Measurements from ENCODE around the gene TXK.

The TXK gene

GRCh38 chr4:48049483-48049882, 84.6 kb downstream of the TXK start:
- no peak for DNase-seq (ENCODE audit: low spot score)

GRCh38 chr4:48047896-48048295, 86.2 kb downstream of the TXK start:
- DNase-seq (ENCODE audit: low spot score): no peak

DNA sequence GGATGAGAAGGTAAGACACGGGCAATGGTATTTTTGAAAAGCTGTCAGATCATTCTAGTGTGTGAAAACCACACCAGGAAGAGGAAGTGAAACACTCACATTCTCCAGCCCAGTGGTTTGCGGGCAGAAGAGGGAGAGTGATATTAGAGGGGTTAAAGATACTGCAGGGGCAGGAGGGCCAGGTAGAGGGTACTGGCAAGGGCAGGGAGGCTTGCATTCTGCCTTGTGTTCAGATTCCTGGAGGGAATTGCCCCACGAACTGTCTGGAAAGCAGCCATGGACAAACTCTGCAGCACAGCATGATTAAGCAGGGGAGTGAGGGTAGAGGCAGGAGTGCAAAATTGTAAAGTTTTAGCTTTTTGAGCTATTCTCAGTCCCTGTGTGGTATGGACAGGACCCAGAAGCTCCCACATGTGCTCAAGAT, 86.6 kb downstream of the TXK start:
- no peak for DNase-seq (ENCODE audit: low spot score)

- no peak for DNase-seq (ENCODE audit: low spot score)
Measured at GRCh38 chr4:48046059-48046458, 88.0 kb downstream of the TXK start.

GRCh38 chr4:48044298-48044697, 89.8 kb downstream of the TXK start:
- DNase-seq (ENCODE audit: low spot score): no peak

GRCh38 chr4:48043504-48043903, 90.5 kb downstream of the TXK start:
- DNase-seq (ENCODE audit: low spot score): no peak

DNA sequence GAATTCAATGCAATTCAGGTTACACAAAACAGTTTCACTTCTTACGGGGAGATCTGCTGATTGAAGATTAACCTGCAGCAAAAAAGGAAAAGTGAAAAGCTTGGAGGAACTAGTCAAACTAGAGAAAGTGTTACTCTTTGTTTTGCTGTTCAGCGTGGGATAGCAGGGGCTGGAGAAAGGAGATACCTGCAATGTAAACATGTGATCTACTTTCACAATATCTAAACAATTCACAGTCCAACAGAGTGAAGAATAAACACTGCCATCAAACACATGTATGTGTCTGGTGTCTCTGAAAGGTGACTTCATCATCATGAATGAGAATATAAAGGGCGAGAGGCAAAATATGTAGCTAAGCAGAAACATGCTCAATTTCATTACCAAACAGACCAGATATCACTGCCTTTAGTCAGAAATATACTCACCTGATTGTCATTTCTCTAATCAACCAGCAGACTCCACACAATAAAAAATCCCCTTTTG, 91.0 kb downstream of the TXK start:
- no peak for DNase-seq (ENCODE audit: low spot score)

DNA sequence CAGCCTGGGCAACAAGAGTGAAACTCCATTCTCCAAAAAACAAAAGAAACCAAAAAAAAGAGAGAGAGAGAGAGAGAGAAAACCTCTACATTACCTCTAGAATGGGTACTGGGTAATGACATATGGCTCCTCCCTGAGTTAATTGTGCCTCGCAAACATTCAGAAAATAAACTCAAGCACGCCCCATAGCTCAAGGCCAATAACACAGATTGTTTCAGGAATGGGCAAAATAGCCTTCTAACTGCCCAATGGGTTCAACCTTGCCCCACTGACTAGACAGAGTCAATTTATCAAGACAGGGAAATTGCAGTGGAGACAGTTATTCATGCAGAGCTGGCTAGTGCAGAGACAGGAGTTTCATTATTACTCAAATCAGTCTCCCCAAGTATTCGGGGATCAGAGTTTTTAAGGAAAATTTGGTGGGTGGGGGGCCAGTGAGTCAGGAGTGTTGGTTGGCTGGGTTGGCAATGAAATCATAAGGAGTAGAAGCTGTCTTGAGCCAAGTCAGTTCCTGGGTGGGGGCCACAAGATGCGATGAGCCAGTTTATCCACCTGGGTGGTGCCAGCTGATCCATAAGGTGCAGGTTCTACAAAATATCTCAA, 92.4 kb downstream of the TXK start:
- DNase-seq (ENCODE audit: low spot score): no peak

DNA sequence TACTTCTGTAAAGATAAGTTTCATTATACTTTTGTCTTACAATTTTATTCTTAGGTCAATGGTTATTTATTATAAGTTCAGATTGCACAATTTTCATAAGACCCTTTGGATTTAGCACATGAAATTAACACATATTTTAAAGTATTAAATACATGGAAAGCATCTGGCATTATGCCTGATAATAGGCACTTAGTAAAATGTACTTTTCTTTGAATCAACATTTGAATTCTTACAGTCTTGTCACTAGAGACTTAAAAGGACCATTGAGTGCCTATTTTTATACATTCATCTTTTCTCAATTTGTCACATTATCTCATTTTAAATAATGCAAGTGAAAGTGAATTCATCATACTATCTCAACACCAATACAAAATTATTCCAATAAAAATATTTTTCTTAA, 94.5 kb downstream of the TXK start:
- DNase-seq (ENCODE audit: low spot score): no peak

DNA sequence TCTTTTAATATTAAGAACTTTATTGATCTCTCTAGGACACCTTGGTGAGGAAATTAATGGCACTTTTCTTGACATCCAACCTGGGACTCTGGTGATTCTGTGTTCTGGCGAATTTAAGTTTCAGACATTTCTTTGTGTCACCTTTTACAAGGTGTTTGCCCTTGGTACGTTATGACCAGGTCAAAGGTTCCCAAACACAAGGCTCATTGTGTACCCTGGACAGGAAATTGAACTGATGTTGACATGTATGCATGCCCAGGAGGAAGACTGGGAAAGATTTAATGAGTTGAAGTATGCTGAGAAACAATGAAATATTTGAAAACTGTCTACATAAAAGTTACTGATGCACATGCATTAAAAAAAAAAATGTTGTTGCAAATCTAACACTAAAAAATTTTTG, 95.4 kb downstream of the TXK start:
- DNase-seq (ENCODE audit: low spot score): no peak

DNA sequence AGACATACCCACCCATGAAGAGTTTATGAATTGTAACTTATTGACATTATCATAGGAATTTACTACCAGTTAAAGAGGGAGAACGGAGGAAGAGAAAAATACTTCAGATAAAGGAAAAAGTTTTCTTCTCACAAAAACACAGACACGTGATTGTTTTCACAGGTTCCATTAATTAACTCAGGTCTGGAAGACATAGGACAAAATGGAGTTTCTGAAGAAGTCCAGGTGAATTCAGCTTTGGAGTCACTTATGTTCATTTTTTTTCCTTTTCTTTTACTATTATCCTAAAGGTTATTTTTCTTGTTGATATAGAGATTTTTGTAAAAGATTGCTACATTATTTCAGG, 97.0 kb downstream of the TXK start:
- DNase-seq (ENCODE audit: low spot score): no peak

DNA sequence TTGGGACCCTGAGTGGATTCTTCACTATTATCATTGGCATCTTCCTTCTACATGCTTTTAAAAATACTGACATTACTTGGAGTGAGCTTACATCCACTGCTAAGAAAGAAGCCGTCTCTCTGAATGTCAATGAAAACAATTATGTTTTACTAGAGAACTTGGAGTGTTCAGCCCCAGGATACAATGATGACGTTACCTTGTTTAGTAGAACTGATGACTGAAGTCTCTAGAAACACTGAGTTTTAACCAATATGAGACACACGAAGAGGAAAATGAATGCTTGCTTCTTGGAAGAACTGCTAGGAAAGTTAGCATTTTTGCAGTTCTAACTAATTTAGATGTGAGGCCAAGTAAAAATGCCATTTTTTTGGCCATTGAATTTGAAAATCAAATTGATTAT, 98.1 kb downstream of the TXK start:
- no peak for DNase-seq (ENCODE audit: low spot score)

DNA sequence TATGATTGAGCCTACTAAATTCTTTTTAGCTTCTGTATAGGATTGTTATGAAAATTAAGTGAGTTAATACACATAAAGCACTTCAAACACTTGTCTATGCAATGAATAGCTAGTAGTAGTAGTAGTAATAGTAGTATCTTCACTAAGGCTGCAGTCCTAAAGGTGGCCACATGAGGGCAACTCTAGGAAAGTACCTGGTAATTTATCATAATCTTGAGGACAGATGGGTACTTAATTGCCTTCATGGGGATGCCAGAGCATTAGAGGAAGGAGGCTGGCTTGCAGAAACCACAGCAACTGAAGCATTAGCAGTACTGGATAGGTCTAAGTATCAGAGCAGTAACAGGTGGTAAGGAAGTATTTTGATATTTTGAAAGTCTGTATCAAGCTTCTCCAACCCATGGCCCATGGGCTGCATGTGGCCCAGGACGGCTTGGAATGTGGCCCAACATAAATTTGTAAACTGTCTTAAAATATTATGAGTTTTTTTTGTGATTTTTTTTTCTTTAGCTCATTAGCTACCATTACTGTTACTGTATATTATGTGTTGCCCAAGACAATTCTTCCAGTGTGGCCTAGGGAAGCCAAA, 100.1 kb downstream of the TXK start:
- DNase-seq (ENCODE audit: low spot score): peak; percentile 18

DNA sequence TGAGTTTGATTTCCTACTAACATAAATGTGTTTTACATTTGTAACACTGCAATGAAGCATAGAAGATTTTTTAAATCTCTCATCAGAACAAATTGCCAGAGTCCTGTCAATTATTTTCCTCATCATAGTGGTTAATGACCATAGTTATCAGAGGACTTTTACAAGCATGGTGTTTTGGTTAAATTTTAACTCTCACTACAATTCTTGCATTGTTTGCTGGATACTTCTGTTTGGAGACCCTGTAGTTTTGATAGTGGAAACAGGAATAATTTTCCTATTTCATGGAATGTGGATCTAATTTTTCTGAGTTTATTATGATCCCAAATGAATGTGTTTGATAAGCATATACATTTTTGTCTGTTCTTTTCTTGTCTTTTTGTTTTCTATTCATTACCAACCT, 100.6 kb downstream of the TXK start:
- no peak for DNase-seq (ENCODE audit: low spot score)

DNA sequence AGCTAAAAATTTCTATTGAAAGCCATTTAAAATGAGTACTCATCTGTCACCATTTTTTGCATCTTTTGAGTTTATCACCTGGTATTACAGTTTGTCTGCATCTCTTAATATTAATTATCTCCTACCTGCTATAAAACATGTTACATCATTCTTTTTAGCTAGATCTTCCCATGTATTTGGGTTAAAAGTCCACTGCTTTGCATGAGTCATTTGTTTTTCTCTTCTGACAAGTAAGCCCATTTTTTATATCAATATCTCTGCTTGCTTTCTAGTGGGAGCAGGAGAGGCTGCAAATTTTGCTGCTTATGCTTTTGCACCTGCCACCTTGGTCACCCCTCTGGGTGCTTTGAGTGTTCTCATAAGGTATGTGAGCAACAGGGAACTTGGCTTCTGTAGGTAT, 101.3 kb downstream of the TXK start:
- DNase-seq (ENCODE audit: low spot score): no peak

GRCh38 chr4:48031802-48032525, 102.1 kb downstream of the TXK start:
- no peak for DNase-seq (ENCODE audit: low spot score)

- no peak for DNase-seq (ENCODE audit: low spot score)
Measured at GRCh38 chr4:48030470-48030869, 103.6 kb downstream of the TXK start.

- DNase-seq (ENCODE audit: low spot score): no peak
Measured at GRCh38 chr4:48028696-48029095, 105.4 kb downstream of the TXK start.

- no peak for DNase-seq (ENCODE audit: low spot score)
Measured at GRCh38 chr4:48027653-48028052, 106.4 kb downstream of the TXK start.

- DNase-seq (ENCODE audit: low spot score): no peak
Measured at GRCh38 chr4:48025005-48025404, 109.0 kb downstream of the TXK start.

DNA sequence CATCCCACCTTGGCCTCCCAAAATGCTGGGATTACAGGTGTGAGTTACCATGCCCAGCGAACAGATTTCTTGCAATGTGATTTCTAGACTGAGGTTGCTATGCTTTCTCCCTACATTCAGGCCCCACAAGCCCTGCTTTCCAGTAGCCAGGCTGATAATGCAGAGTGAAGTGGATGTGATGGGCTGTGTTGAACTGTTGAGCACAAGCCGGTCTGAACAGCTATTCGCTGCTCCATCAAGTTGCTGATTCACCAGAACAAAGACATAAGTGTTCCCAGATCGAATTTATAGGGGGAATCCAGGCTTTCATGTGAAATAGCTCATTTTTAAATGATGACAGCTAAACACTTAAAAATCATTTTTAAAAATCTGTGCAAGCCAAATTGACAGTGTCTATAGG, 109.5 kb downstream of the TXK start:
- no peak for DNase-seq (ENCODE audit: low spot score)

DNA sequence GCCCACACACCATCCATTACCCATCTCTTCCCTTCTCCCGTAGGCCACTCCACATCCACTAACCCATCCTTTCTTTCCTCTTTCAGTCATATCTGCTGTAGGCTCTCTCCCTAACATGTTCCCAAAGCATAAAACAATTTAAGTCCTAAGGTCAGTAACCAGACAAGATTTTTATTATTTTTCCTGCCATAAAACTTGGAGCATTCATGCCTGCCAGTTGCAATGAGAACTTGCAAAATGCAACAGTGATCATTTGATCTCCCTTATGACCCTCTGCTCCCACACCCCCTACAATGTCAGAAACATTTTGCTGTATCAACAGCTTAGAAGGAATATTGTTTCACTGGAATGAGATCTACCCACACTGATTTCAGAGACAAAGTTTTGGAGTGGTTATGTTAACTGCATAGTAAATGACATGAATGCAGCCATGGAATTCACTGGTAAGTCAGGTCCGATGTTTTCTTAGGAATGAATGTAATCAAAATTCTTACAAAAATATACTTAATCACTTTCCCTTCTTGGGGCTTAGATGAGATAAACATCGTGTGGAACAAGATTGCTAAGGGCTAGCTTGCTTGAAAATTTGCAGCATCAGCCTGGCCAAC, 111.8 kb downstream of the TXK start:
- no peak for DNase-seq (ENCODE audit: low spot score)

DNA sequence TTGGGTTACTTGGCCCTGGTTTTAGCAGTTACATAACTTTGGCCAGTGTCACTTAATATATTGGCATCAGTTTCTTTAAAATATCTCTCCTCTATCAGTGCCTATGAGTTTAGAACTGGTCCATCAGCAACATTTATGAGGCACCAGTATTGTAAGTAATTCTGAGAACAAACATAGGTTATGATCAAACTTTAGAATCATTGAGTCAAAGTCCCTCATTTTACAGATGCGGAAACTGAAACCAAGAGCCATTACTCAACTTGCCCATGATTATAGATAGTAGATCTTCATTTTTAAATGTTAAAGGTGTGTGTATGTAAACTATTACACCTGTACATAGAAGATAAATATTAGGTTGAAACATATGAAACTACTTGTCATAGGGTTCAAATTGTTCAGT, 113.0 kb downstream of the TXK start:
- no peak for DNase-seq (ENCODE audit: low spot score)

Data from hematopoietic multipotent progenitor cell treated with erythropoietin and hydrocortisone succinate and interleukin-3 and kit ligand, for 15 days (in vitro differentiated cells).